Neutrophil (primary cell): ENCODE measurements around the gene KDM2B.

Experiments
- H3K27ac ChIP-seq: fragments of 200-600 bp; sonication (generic); 2 replicates; pipeline ENCODE4 v1.5.1; 2016; ENCODE audit warnings: mild to moderate bottlenecking, moderate library complexity
- H3K27me3 ChIP-seq: fragments of 200-600 bp; sonication (generic); 2 replicates; pipeline ENCODE4 v1.6.0; 2016; ENCODE audit warnings: mild to moderate bottlenecking
- H3K36me3 ChIP-seq: fragments of 200-600 bp; sonication (generic); 2 replicates; pipeline ENCODE4 v1.5.1; 2017
- H3K4me1 ChIP-seq, 2 experiments: fragments of 200-600 bp in 1 of 2; sonication (generic) in 1 of 2; 1 replicate in 1 of 2; 2 replicates in 1 of 2; pipeline versions ENCODE4 v1.5.1 to v1.6.1; 2013 to 2016; ENCODE audit warnings: low read depth in 1 of 2, low read length in 1 of 2, mild to moderate bottlenecking in 1 of 2, moderate library complexity in 1 of 2; ENCODE audit not compliant: control insufficient read depth in 1 of 2, insufficient read depth in 1 of 2
- H3K4me3 ChIP-seq, 2 experiments: fragments of 200-600 bp in 1 of 2; sonication (generic) in 1 of 2; 1 replicate in 1 of 2; 2 replicates in 1 of 2; pipeline ENCODE4 v1.5.1; 2013 to 2016; ENCODE audit warnings: low read depth in 1 of 2, low read length in 1 of 2, mild to moderate bottlenecking in 1 of 2, moderate library complexity in 1 of 2
- H3K9me3 ChIP-seq: fragments of 200-600 bp; sonication (generic); 2 replicates; pipeline ENCODE4 v1.5.1; 2016
- CTCF ChIP-seq: fragments of 200-600 bp; sonication (generic); IDR thresholded peaks from 2 replicates; pipeline ENCODE4 v1.5.1; 2016; ENCODE audit warnings: antibody characterized with exemption

The KDM2B gene

GRCh38 chr12:121574025-121574424 lies 6.8 kb downstream of the KDM2B start:
- no peak overlapping the region for H3K27ac ChIP-seq
- peaks cover 5 to 9% of the 10 kb centered on the region in 2 experiments for H3K4me1 ChIP-seq
- no peaks in the 10 kb centered on the region for H3K9me3 ChIP-seq
- H3K36me3 ChIP-seq: no peaks in the 10 kb centered on the region
- no peak overlapping the region for H3K4me3 ChIP-seq
- peaks cover 11% of the 10 kb centered on the region for H3K27me3 ChIP-seq
- no peak for TF ChIP-seq CTCF

DNA sequence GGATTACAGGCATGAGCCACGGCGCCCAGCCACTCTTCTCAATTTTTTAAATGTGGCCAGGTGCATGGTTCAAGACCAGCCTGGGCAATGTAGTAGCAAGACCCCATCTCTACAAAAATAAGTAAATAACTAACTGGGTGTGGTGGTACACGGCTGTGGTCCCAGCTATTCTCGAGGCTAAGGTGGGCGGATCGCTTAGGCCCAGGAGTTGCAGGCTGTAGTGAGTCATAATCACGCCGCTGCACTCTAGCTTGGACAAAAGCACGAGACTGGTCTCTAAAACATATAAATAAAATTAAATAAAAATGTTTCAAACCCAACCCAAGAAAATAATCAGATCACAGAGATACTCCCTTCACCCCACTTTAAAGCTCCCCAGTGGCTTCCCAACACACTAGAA lies 8.9 kb downstream of the KDM2B start:
- no peak for TF ChIP-seq CTCF
- no peak overlapping the region for H3K4me3 ChIP-seq
- H3K9me3 ChIP-seq: no peaks in the 10 kb centered on the region
- no peaks in the 10 kb centered on the region for H3K4me1 ChIP-seq
- no peak overlapping the region for H3K27ac ChIP-seq
- no peaks in the 10 kb centered on the region for H3K27me3 ChIP-seq
- H3K36me3 ChIP-seq: no peaks in the 10 kb centered on the region

GRCh38 chr12:121570467-121571283 lies 10.1 kb downstream of the KDM2B start:
- no peak overlapping the region for H3K4me3 ChIP-seq
- no peaks in the 10 kb centered on the region for H3K9me3 ChIP-seq
- H3K36me3 ChIP-seq: no peaks in the 10 kb centered on the region
- no peak for TF ChIP-seq CTCF
- no peaks in the 10 kb centered on the region for H3K27me3 ChIP-seq
- no peak overlapping the region for H3K27ac ChIP-seq
- H3K4me1 ChIP-seq: no peaks in the 10 kb centered on the region

- Histone ChIP-seq H3K36me3 (no peaks in the 10 kb centered on the region), H3K4me1 (no peaks in the 10 kb centered on the region), H3K9me3 (no peaks in the 10 kb centered on the region), H3K27ac (no peak overlapping the region), H3K4me3 (no peak overlapping the region), H3K27me3 (no peaks in the 10 kb centered on the region)
- no peak for TF ChIP-seq CTCF
Observed at GRCh38 chr12:121568971-121569751, 11.7 kb downstream of the KDM2B start.

- Histone ChIP-seq H3K27me3 (no peaks in the 10 kb centered on the region), H3K36me3 (no peaks in the 10 kb centered on the region), H3K4me3 (no peak overlapping the region), H3K4me1 (no peaks in the 10 kb centered on the region), H3K27ac (no peak overlapping the region), H3K9me3 (no peaks in the 10 kb centered on the region)
- no peak for TF ChIP-seq CTCF
Observed at GRCh38 chr12:121568518-121568917, 12.3 kb downstream of the KDM2B start.
